GM12878 (cell line): ENCODE results near the gene ST3GAL5.

ENCODE experiments used
- ETV6 ChIP-seq, 2 experiments: fragments of 450-650 bp in 1 of 2; IDR thresholded peaks in 1 of 2; conservative IDR thresholded peaks in 1 of 2; 2 replicates each; pipeline ENCODE4 v1.6.1; 2014; ENCODE audit warnings: antibody characterized with exemption in 1 of 2, borderline replicate concordance in 1 of 2, low read depth in 1 of 2, mild to moderate bottlenecking in 1 of 2, moderate library complexity in 1 of 2
- EZH2 ChIP-seq: IDR thresholded peaks from 2 replicates; pipeline ENCODE4 v1.6.1; 2012; ENCODE audit warnings: low read depth, mild to moderate bottlenecking, control low read depth, inconsistent platforms, low read length, borderline replicate concordance; ENCODE audit not compliant: control insufficient read depth
- HDAC2 ChIP-seq: fragments of 200-600 bp; sonication (generic); IDR thresholded peaks from 2 replicates; pipeline ENCODE4 v1.6.1; 2017
- IRF3 ChIP-seq: fragments of 450-650 bp; IDR thresholded peaks from 2 replicates; pipeline ENCODE4 v1.6.1; 2014; ENCODE audit warnings: mild to moderate bottlenecking
- JUNB ChIP-seq: IDR thresholded peaks from 2 replicates; pipeline ENCODE4 v1.6.1; 2016; ENCODE audit warnings: antibody characterized with exemption, mild to moderate bottlenecking
- POLR2A ChIP-seq: IDR thresholded peaks from 2 replicates; pipeline ENCODE4 v1.6.1; 2011; ENCODE audit warnings: low read depth, mild to moderate bottlenecking, low read length
- POLR2AphosphoS5 ChIP-seq: IDR thresholded peaks from 2 replicates; pipeline ENCODE4 v1.6.1; 2011; ENCODE audit warnings: mild to moderate bottlenecking, low read length, inconsistent platforms
- RCOR1 ChIP-seq: conservative IDR thresholded peaks from 2 replicates; pipeline ENCODE4 v1.6.1; 2012; ENCODE audit warnings: low read depth, low read length, improper control_type of control experiment
- RFX5 ChIP-seq: IDR thresholded peaks from 2 replicates; pipeline ENCODE4 v1.6.1; 2011; ENCODE audit warnings: low read depth, low read length, improper control_type of control experiment
- SREBF1 ChIP-seq: IDR thresholded peaks from 2 replicates; pipeline ENCODE4 v1.6.1; 2012; ENCODE audit warnings: mild to moderate bottlenecking, low read length
- TCF12 ChIP-seq: IDR thresholded peaks from 2 replicates; pipeline ENCODE4 v1.6.1; 2011; ENCODE audit warnings: low read depth, mild to moderate bottlenecking, low read length
- ZSCAN29 ChIP-seq: fragments of 450-650 bp; IDR thresholded peaks from 2 replicates; pipeline ENCODE4 v1.6.1; 2017; ENCODE audit warnings: mild to moderate bottlenecking, moderate library complexity
- TF ChIP-seq, protein P1 (sequence below), 3 experiments: IDR thresholded peaks in 2 of 3; conservative IDR thresholded peaks in 1 of 3; 2 replicates each; pipeline ENCODE4 v1.5.1; 2011; ENCODE audit warnings: low read depth in 3 of 3, low read length in 3 of 3, mild to moderate bottlenecking in 3 of 3, control low read depth in 2 of 3, moderate library complexity in 2 of 3, inconsistent platforms in 1 of 3, mixed read lengths in 1 of 3; ENCODE audit not compliant: control insufficient read depth in 2 of 3, insufficient read depth in 1 of 3; ENCODE audit errors: extremely low read depth in 1 of 3

- no peak for TF ChIP-seq RFX5
- no peak for TF ChIP-seq ETV6 (conservative IDR thresholded peaks at IDR 0.05 in 1 of 2, IDR thresholded peaks at IDR 0.05 in 1 of 2; ENCODE audit: borderline replicate concordance in 1 of 2, low read depth in 1 of 2)
- TF ChIP-seq, protein P1, sequence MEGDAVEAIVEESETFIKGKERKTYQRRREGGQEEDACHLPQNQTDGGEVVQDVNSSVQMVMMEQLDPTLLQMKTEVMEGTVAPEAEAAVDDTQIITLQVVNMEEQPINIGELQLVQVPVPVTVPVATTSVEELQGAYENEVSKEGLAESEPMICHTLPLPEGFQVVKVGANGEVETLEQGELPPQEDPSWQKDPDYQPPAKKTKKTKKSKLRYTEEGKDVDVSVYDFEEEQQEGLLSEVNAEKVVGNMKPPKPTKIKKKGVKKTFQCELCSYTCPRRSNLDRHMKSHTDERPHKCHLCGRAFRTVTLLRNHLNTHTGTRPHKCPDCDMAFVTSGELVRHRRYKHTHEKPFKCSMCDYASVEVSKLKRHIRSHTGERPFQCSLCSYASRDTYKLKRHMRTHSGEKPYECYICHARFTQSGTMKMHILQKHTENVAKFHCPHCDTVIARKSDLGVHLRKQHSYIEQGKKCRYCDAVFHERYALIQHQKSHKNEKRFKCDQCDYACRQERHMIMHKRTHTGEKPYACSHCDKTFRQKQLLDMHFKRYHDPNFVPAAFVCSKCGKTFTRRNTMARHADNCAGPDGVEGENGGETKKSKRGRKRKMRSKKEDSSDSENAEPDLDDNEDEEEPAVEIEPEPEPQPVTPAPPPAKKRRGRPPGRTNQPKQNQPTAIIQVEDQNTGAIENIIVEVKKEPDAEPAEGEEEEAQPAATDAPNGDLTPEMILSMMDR (IDR thresholded peaks at IDR 0.05 in 2 of 3, conservative IDR thresholded peaks at IDR 0.05 in 1 of 3; ENCODE audit: control insufficient read depth in 2 of 3, extremely low read depth in 1 of 3, insufficient read depth in 1 of 3, low read depth in 3 of 3, low read length in 3 of 3), result no peak
- no peak for TF ChIP-seq TCF12
- TF ChIP-seq IRF3, result no peak
- TF ChIP-seq HDAC2, result no peak
- no peak for TF ChIP-seq EZH2
- no peak for TF ChIP-seq POLR2A
- TF ChIP-seq JUNB, result no peak
- TF ChIP-seq ZSCAN29, result no peak
- no peak for TF ChIP-seq SREBF1
- TF ChIP-seq RCOR1, result no peak
- TF ChIP-seq POLR2AphosphoS5, result no peak
These were observed 16.1 kb downstream of the ST3GAL5 start for GRCh38 chr2:85872536-85873161.
